NCI-H2227 (cell line): ENCODE data around the gene TSC22D3.
"Not testable (repeated sequence)": the region's sequence is repeated elsewhere in the genome, so short reads cannot be mapped to it uniquely, and the experiment has no call there.

Experiments
- DNase-seq: peaks from one replicate; lab custom pipeline; 2025; ENCODE audit not compliant: unreplicated experiment; lab: John Stamatoyannopoulos, UW

TSC22D3 gene

GRCh38 chrX:107775734-107776511, at the start of gene TSC22D3:
Gene TSC22D3 (minus strand): TSS chrX:107775787. CDS start chrX:107775419, 368 bp downstream.
- DNase-seq = peak; percentile 66

- DNase-seq = no peak
Measured at GRCh38 chrX:107823456-107823855, 47.9 kb upstream of the TSC22D3 start.

- no peak for DNase-seq
Measured at GRCh38 chrX:107823042-107823441, 47.5 kb upstream of the TSC22D3 start.

DNA sequence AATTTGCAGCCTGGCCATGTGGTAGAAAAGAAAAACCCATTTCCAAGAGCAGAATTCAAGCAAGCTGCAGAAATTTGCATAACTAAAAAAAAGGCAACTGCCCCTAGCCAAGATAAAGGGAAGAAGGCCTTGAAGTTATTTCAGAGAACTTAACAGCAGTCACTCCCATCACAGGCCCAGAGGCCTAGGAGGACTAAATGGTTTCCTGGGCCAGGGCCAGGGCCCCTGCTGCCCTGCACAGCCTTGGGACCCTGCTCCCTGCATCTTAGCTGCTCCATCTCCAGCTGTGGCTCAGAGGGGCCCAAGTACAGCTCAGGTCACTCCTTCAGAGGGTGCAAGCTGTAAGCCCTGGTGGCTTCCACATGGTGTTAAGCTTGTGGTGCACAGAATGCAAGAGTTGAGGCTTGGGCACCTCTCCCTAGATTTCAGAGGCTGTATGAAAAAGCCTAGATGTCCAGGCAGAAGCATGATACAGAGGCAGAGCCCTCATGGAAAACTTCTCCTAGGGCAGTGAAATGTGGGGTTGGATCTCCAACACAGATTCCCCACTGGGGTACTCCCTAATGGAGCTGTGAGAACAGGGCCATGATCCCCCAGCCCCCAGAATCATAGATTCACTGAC, 43.4 kb upstream of the TSC22D3 start:
- DNase-seq = no peak

DNA sequence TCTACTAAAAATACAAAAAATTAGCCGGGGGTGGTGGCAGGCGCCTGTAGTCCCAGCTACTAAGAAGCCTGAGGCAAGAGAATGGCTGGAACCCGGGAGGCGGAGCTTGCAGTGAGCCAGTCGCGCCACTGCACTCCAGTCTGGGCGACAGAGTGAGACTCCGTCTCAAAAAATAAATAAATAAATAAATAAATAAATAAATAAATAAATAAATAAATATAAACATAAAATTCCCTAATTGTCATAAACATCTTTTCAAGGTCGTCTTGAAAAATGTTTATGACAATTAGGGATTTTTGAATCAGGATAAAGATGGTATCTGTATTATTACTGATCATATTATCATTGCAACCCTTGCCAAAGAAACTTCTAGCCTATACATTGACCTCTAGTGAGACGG, 34.5 kb upstream of the TSC22D3 start:
- DNase-seq = not testable (repeated sequence)

- DNase-seq = no peak
Measured at GRCh38 chrX:107805179-107805578, 29.6 kb upstream of the TSC22D3 start.

- DNase-seq = no peak
Measured at GRCh38 chrX:107804427-107804826, 28.8 kb upstream of the TSC22D3 start.

DNA sequence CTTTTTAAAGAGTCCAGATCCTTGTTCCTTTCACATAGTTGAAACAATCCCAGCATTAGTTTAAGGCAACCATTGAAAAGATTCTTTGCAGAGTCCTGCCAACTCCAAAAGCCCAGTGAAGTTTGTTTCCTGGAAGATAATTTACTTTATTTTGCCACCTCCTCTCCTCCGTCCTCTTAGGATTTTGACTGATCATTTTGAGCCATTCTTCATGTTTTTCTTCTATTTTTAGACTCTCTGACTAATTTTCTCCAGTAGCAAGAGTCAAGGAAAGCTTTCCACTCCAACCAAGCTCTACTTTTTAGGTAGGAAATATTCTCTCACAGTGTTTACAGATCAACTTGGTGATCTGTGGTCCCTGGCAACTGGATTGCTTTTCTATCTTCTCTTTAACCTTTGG, 12.2 kb upstream of the TSC22D3 start:
- DNase-seq = no peak

DNA sequence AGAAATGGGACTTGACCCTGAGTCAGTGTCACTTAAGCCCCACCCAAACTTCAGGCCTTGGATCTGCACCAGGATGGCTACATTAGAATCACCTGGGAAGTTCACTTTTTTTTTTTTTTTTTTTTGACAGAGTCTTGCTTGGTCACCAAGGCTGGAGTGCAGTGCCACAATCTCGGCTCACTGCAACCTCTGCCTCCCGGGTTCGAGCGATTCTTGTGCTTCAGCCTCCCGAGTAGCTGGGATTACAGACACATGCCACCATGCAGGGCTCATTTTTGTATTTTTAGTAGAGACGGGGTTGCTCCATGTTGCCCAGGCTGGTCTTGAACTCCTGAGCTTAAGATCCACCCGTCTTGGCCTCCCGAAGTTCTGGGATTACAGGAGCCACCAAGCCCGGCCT, 4.9 kb upstream of the TSC22D3 start:
- DNase-seq = no peak

DNA sequence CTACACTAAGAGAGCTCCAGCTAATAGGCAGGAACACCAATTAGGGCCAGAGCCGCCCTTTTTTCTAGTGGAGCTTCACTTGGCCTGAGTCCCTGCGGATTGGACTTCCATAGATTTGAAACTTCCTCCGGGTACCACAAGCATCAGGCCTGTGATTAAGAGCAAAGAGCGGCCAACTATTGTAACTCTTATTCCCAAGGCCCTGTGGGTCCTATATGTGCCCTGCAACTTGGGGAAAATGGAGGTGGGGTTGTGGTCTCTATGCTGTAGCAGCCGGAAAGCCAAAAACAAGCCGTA, 1.9 kb upstream of the TSC22D3 start, which contains the start of gene NCBP2L:
NCBP2L (plus strand) TSS at position 198 of the 297 bp plus-strand sequence. CDS start 16,488 bp downstream, outside the sequence.
- DNase-seq = no peak

GRCh38 chrX:107776649-107777535, 1.3 kb upstream of the TSC22D3 start:
- DNase-seq = peak; percentile 92

- no peak for DNase-seq
Measured at GRCh38 chrX:107775000-107775733, 420 bp downstream of the TSC22D3 start.

DNA sequence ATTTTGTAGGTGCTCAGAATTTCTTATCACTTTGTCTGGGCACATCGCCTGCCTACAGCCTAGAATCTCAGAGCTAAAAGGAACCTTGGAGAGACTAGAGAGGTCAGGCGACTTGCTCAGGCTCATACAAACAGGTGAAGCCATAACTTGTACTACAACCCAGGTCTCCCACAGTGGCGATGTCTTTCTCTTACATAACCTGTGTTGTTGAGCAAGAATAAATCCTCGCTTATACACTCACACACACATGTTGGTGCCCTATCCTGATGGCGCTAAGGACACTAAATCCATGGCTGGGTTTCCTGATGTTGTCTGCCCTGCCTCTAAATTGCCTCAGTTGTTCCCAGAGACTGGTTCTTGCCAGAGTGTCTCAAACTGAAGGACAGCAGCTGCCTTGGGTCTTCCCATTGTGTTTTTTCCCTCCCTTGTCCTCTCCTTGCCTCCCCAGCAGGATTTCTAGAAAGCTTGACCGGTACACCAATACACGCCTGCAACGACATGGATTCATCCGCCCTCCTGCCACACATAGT, 1.6 kb downstream of the TSC22D3 start:
- DNase-seq = no peak

GRCh38 chrX:107773206-107773605, 2.4 kb downstream of the TSC22D3 start:
- peak; percentile 16 for DNase-seq

- DNase-seq = no peak
Measured at GRCh38 chrX:107769581-107770317, 5.8 kb downstream of the TSC22D3 start.

GRCh38 chrX:107768051-107768450, 7.5 kb downstream of the TSC22D3 start:
- no peak for DNase-seq

DNA sequence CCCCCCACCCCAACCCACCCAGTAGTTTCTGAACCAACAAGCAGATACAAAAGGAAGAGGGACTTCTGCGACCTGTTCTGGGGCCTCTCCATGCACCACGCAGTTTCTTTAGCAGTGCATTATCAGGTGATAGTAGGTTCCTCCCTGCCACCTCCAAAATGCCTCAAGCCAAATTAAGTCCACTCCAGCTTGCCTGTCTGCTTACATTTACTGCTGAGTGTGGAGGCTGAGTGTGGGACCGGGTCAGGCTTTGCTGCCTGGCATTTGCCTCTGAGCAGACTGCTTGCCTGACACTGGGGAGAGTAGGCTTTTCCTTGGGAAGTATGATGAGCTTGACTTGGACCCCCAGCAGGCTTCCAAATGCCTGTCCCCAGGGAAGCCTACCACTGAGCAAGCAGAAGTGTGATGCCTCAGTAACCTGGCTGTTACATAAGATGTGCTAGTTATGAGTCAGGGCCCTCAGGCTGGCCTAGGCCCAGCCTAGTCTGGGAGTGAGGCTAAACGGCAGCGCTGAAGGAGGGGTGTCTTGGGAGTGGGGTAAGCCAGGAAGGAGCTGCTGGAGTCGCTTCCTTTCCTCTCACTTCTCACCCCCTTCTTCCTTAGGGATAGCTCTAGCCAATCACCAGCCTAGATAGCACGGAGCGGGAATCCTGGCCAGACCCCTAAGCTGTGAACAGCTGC, 9.0 kb downstream of the TSC22D3 start:
- no peak for DNase-seq

- no peak for DNase-seq
Measured at GRCh38 chrX:107764845-107765608, 10.6 kb downstream of the TSC22D3 start.

GRCh38 chrX:107763647-107764046, 11.9 kb downstream of the TSC22D3 start:
- DNase-seq = no peak
